HG03442 (cell line): Measurements from ENCODE around the gene LAMTOR3.
"Not testable (repeated sequence)": the region's sequence is repeated elsewhere in the genome, so short reads cannot be mapped to it uniquely, and the experiment has no call there.

Source experiments
- ATAC-seq: cut with Tn5 transposase; IDR thresholded peaks from one replicate; pipeline ENCODE4 v1.9.1; 2021; ENCODE audit warnings: mild to moderate bottlenecking, moderate library complexity; ENCODE audit not compliant: unreplicated experiment

Gene LAMTOR3

GRCh38 chr4:99833756-99834155 is 60.5 kb downstream of the LAMTOR3 start:
- no peak for ATAC-seq

GRCh38 chr4:99832758-99833157 is 61.5 kb downstream of the LAMTOR3 start:
- no peak for ATAC-seq

GRCh38 chr4:99832321-99832720 is 61.9 kb downstream of the LAMTOR3 start:
- no peak for ATAC-seq

GRCh38 chr4:99830051-99830450 is 64.2 kb downstream of the LAMTOR3 start:
- ATAC-seq = not testable (repeated sequence)

- no peak for ATAC-seq
Observed at GRCh38 chr4:99828477-99828876, 65.8 kb downstream of the LAMTOR3 start.
